Activated T-helper 1 cell treated with anti-CD3 and anti-CD28 coated beads, Interleukin-12 subunit alpha, Interleukin-12 subunit beta, Interleukin-2, Interleukin-4 antibody, amounts not matched to agents 30 ng/mL and 10 ng/mL and 1 ng/mL, durations not matched to agents 14 hours and 24 hours and 36 hours (primary cell): ENCODE measurements around the gene STT3A. TPM values are rescaled to one million over a fixed set of nuclear protein-coding genes. Genes with fewer than 3 reads are reported as not detected.
A peak's percentile ranks its signal among the peaks of the same experiment; 100 is the strongest.
"Not testable (repeated sequence)": the region's sequence is repeated elsewhere in the genome, so short reads cannot be mapped to it uniquely, and the experiment has no call there.

Experiments used
- DNase-seq: peaks from one replicate; pipeline ENCODE4 v3.0.0; 2021; ENCODE audit warnings: low spot score
- H3K27ac Mint-ChIP-seq: one replicate; pipeline ENCODE4 v1.8.0; 2021; ENCODE audit warnings: mild to moderate bottlenecking, mixed read lengths
- H3K27me3 Mint-ChIP-seq: one replicate; pipeline ENCODE4 v1.8.0; 2022; ENCODE audit warnings: mild to moderate bottlenecking, moderate library complexity, mixed read lengths; ENCODE audit not compliant: insufficient read depth
- H3K36me3 Mint-ChIP-seq: one replicate; pipeline ENCODE4 v1.8.0; 2021; ENCODE audit warnings: low read depth, mixed read lengths
- H3K4me1 Mint-ChIP-seq: one replicate; pipeline ENCODE4 v1.8.0; 2021; ENCODE audit warnings: low read depth, mixed read lengths
- H3K4me3 Mint-ChIP-seq: one replicate; pipeline ENCODE4 v1.8.0; 2021; ENCODE audit warnings: mild to moderate bottlenecking, moderate library complexity, mixed read lengths
- H3K9me3 Mint-ChIP-seq: one replicate; pipeline ENCODE4 v1.8.0; 2021; ENCODE audit warnings: mixed read lengths
- intact Hi-C: fragments of 100-400 bp; cut with micrococcal nuclease; formaldehyde crosslinking; loops from one replicate; pipeline ENCODE4 v1.15.1; 2024
- total RNA-seq: library from RNA; stranded (reverse); gene quantifications from 2 replicates; pipeline ENCODE4 v1.2.3, GENCODE V29; 2022

The STT3A gene
- total RNA-seq, 1 donor from 2014 or later, result 171 TPM

GRCh38 chr11:125569915-125570621 is 22.6 kb upstream of the STT3A start:
- Mint-ChIP-seq H3K4me1 (peaks cover 23% of the 10 kb centered on the region), H3K27ac (peak overlapping the region; percentile 90), H3K9me3 (no peaks in the 10 kb centered on the region), H3K36me3 (peaks cover 28% of the 10 kb centered on the region), H3K4me3 (peak overlapping the region; percentile 91), H3K27me3 (no peaks in the 10 kb centered on the region)
- intact Hi-C loops, result loop anchor here (1.0 to 10.0 kb wide), 10 partner anchors 22 to 895 kb away; partner anchors contain the start of genes CCDC15, CHEK1, HYLS1 and PUS3
- DNase-seq, result no peak

DNA sequence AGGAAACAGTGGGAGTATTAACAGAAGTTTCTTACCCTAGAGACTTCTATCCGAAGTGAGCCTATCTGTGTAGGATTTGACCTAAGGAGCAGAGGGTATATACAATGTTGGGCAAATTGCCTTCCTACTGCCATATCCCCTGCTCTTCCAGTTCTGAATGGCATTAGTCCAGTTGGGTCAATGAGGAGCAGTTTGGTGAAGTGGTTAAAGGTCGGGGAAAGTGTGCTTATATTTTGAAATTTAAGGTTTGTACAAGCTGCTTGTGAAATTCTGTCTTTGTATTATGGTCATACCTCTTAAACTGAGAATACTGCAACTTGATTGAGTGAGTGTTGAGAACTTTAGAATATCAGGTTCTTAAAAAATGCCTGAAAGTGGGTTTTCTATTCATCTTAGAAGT is 21.7 kb upstream of the STT3A start:
- H3K27me3 Mint-ChIP-seq, result no peaks in the 10 kb centered on the region
- H3K27ac Mint-ChIP-seq, result peak overlapping the region; percentile 75
- H3K4me1 Mint-ChIP-seq, result peaks cover 23% of the 10 kb centered on the region
- intact Hi-C loops, result loop anchor here (5.0 kb wide), 2 partner anchors 301 to 619 kb away; partner anchors contain the start of gene CCDC15
- H3K9me3 Mint-ChIP-seq, result no peaks in the 10 kb centered on the region
- peak overlapping the region; percentile 91 for H3K4me3 Mint-ChIP-seq
- peaks cover 35% of the 10 kb centered on the region for H3K36me3 Mint-ChIP-seq
- no peak for DNase-seq

DNA sequence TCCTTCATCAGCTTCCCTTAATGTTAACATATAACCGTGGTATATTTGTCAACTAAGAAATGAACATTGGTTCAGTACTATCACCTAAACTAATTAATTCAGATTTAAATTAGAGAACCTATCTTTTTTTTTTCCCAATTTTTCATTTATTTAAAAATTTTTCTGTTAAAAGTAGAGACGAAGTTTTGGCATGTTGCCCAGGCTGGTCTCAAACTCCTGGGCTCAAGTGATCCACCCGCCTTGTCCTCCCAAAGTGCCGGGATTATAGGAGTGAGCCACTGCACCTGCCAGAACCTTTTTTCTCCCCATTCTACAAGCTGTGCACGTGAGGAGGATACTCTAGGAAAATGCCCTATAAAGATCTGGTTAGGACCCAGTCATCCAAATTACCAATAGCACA is 19.7 kb upstream of the STT3A start:
- no peak for DNase-seq
- intact Hi-C loops, result loop anchor here (5.0 kb wide), 2 partner anchors 299 to 621 kb away; partner anchors contain the start of gene CCDC15
- Mint-ChIP-seq H3K4me1 (peaks cover 23% of the 10 kb centered on the region), H3K4me3 (no peak overlapping the region), H3K36me3 (peaks cover 47% of the 10 kb centered on the region), H3K9me3 (no peaks in the 10 kb centered on the region), H3K27me3 (no peaks in the 10 kb centered on the region), H3K27ac (no peak overlapping the region)

DNA sequence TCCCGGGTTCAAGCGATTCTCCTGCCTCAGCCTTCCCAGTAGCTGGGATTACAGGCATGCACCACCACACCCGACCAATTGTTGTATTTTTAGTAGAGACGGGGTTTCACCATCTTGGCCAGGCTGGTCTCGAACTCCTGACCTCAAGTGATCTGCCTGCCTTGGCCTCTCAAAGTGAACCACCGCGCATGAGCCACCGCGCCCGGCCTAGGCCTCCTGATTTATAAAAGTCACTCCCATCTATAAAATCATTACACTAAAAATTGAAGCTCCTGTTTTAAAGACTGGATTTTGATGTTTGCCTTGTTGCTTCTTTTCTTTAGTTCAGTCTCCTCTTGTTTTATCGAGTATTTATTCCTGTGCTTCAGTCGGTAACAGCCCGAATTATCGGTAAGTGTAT is 15.5 kb upstream of the STT3A start:
- DNase-seq, H3K4me3 Mint-ChIP-seq, intact Hi-C loops, H3K4me1 Mint-ChIP-seq, H3K27ac Mint-ChIP-seq, H3K27me3 Mint-ChIP-seq, H3K9me3 Mint-ChIP-seq: not testable (repeated sequence)
- H3K36me3 Mint-ChIP-seq, result peaks cover 54% of the 10 kb centered on the region

GRCh38 chr11:125578783-125579182 is 13.9 kb upstream of the STT3A start:
- peaks cover 57% of the 10 kb centered on the region for H3K36me3 Mint-ChIP-seq

DNA sequence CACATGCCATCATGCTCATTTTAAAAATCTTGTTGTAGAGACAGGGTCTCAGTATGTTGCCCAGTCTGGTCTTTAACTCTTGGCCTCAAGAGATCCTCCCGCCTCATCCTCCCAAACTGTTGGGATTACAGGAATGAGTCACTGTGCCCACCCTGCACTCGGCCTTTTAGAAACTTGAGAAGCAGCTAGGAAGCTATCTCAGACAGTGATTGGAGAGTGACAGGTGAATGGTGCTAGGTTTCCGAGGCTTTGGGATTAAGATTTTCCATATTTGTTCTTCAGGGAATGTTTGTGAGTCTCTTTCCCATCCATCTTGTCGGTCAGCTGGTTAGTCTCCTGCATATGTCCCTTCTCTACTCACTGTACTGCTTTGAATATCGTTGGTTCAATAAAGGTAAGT is 12.8 kb upstream of the STT3A start:
- no peak for DNase-seq
- Mint-ChIP-seq H3K27me3 (no peaks in the 10 kb centered on the region), H3K4me3 (no peak overlapping the region), H3K9me3 (no peaks in the 10 kb centered on the region), H3K4me1 (no peaks in the 10 kb centered on the region), H3K36me3 (peaks cover 58% of the 10 kb centered on the region), H3K27ac (no peak overlapping the region)
- intact Hi-C loops, result no loop called here

More at GRCh38 chr11:125578783-125579182, 13.9 kb upstream of the STT3A start:
- DNase-seq, result no peak
- Mint-ChIP-seq H3K9me3 (no peaks in the 10 kb centered on the region), H3K27ac (no peak overlapping the region), H3K4me3 (no peak overlapping the region), H3K4me1 (no peaks in the 10 kb centered on the region), H3K27me3 (no peaks in the 10 kb centered on the region)
- intact Hi-C loops, result no loop called here

DNA sequence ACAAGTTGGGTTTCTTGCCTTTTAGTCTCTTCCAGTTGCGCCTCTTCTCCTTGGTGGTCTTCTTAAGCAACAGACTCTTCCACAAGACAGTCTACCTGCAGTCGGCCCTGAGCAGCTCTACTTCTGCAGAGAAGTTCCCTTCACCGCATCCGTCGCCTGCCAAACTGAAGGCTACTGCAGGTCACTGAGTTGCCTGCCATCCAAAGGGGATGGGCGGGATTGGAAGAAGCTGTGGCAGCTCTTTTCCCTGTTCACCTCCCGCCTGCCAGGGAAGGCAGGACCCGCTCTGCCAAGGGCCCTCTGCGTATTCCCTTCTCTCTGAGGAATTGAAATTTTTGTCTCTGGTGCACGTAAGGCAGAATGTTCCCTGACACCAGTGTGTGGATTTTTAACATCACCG is 9.2 kb upstream of the STT3A start:
- Mint-ChIP-seq H3K4me1 (no peaks in the 10 kb centered on the region), H3K9me3 (no peaks in the 10 kb centered on the region), H3K36me3 (peaks cover 35% of the 10 kb centered on the region), H3K4me3 (no peak overlapping the region), H3K27ac (no peak overlapping the region), H3K27me3 (no peaks in the 10 kb centered on the region)
- intact Hi-C loops, result no loop called here
- no peak for DNase-seq

DNA sequence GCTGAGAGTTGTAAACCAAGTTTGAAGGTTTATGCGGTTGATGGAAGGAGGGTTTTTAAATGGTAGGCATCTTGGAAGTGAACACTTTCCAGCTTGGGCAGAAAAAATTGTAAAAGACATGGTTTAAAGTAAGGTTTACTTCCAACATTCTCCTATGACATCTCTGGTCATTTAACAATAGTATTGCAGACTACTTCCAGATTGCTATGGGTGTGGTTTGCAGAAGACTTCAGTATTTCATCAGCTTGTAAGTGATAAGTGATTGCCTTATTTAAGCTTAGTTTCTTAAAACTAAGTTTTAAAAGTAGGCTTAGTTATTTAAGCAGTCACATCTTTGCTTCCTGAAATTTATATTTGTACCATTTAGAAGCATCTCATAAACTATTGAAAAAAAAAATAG is 7.2 kb upstream of the STT3A start:
- Mint-ChIP-seq H3K27me3 (no peaks in the 10 kb centered on the region), H3K36me3 (peaks cover 28% of the 10 kb centered on the region), H3K4me3 (no peak overlapping the region), H3K27ac (no peak overlapping the region), H3K9me3 (no peaks in the 10 kb centered on the region), H3K4me1 (peaks cover 4% of the 10 kb centered on the region)
- DNase-seq, result no peak
- intact Hi-C loops, result no loop called here

DNA sequence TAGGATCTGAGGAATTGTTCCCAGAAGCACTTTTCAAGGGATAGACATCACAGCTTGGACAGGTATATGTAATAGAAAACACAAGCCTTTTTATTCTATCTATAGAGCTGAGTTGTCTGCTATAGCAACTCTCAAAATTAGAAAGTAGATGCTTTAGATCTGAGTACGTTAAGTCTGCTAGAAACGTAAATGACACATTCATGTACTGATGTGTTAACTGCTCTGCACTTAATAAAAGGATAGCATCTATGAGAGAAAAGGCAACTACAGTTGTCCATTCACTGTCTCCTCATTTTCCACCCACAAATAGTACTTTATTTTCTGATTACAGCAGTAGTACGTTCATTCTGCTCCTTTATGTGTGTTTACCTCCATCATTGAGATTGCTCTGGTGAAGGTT is 6.0 kb upstream of the STT3A start:
- Mint-ChIP-seq H3K27ac (no peak overlapping the region), H3K27me3 (no peaks in the 10 kb centered on the region), H3K4me3 (no peak overlapping the region), H3K9me3 (no peaks in the 10 kb centered on the region), H3K4me1 (peaks cover 10% of the 10 kb centered on the region), H3K36me3 (peaks cover 22% of the 10 kb centered on the region)
- DNase-seq, result no peak
- intact Hi-C loops, result no loop called here

GRCh38 chr11:125587480-125587879 is 5.2 kb upstream of the STT3A start:
- Mint-ChIP-seq H3K27me3 (no peaks in the 10 kb centered on the region), H3K4me1 (peaks cover 13% of the 10 kb centered on the region), H3K27ac (no peak overlapping the region), H3K36me3 (peaks cover 21% of the 10 kb centered on the region), H3K9me3 (no peaks in the 10 kb centered on the region), H3K4me3 (no peak overlapping the region)
- intact Hi-C loops, result no loop called here
- DNase-seq, result no peak

GRCh38 chr11:125588505-125588904 is 4.1 kb upstream of the STT3A start:
- no peak for DNase-seq
- peaks cover 14% of the 10 kb centered on the region for H3K36me3 Mint-ChIP-seq
- H3K4me3 Mint-ChIP-seq, result no peak overlapping the region
- H3K27me3 Mint-ChIP-seq, result no peaks in the 10 kb centered on the region
- H3K9me3 Mint-ChIP-seq, result no peaks in the 10 kb centered on the region
- intact Hi-C loops, result no loop called here
- H3K4me1 Mint-ChIP-seq, result peaks cover 16% of the 10 kb centered on the region
- no peak overlapping the region for H3K27ac Mint-ChIP-seq

GRCh38 chr11:125591649-125592304 is 875 bp upstream of the STT3A start:
- H3K4me1 Mint-ChIP-seq, result peaks cover 46% of the 10 kb centered on the region
- H3K36me3 Mint-ChIP-seq, result peaks cover 11% of the 10 kb centered on the region
- intact Hi-C loops, result loop anchor here (1.0 to 5.0 kb wide), 10 partner anchors 10 to 678 kb away; partner anchors contain the start of genes CCDC15, CHEK1, EI24 and FAM118B
- H3K4me3 Mint-ChIP-seq, result peak overlapping the region; percentile 98
- no peaks in the 10 kb centered on the region for H3K9me3 Mint-ChIP-seq
- peak overlapping the region; percentile 94 for H3K27ac Mint-ChIP-seq
- H3K27me3 Mint-ChIP-seq, result no peaks in the 10 kb centered on the region
- peak; percentile 14 for DNase-seq

DNA sequence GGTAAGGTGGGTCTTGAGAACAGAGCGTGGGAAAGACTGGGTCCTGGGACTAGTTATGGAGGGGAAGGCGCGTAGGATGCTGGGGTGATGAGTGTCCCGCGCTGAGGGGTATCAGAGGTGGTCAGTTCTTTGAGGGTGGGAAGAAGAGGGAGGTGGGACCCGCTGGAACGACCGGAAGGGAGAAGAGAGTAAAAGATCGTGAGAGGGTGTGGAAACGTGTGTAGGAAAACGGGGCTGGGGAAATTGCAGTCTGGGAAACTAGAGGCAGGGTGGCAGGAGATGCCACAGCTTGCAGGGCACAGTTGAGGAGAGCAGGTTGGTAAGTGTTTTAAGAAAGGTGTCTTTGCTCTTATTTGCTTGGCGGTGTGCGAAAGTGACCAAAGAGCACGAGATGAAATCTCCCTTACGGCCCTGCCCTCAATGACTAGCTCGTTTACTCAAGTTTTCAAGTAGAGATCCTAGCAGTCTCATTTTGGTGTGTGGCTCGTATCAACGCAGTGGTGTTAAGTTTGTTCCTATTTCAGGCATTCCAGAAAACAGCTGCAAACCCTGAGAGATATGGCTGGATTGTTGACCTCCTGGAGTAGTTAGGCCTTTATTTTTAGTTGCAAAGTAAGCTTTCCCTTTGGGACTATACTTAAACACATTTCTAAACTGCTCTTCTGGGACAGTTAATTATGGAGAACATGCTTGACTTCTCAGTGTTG is 615 bp downstream of the STT3A start:
- H3K36me3 Mint-ChIP-seq, result peaks cover 19% of the 10 kb centered on the region
- H3K9me3 Mint-ChIP-seq, result no peaks in the 10 kb centered on the region
- peaks cover 54% of the 10 kb centered on the region for H3K4me1 Mint-ChIP-seq
- intact Hi-C loops, result loop anchor here (5.0 kb wide), 1 partner anchor 641 kb away; the partner anchor contains the start of gene CCDC15
- H3K27me3 Mint-ChIP-seq, result no peaks in the 10 kb centered on the region
- no peak for DNase-seq
- peak overlapping the region; percentile 98 for H3K4me3 Mint-ChIP-seq
- H3K27ac Mint-ChIP-seq, result peak overlapping the region; percentile 94
